ENCODE measurements around the gene TMPRSS4.
A peak's percentile ranks its signal among the peaks of the same experiment; 100 is the strongest.

Gene TMPRSS4

DNA sequence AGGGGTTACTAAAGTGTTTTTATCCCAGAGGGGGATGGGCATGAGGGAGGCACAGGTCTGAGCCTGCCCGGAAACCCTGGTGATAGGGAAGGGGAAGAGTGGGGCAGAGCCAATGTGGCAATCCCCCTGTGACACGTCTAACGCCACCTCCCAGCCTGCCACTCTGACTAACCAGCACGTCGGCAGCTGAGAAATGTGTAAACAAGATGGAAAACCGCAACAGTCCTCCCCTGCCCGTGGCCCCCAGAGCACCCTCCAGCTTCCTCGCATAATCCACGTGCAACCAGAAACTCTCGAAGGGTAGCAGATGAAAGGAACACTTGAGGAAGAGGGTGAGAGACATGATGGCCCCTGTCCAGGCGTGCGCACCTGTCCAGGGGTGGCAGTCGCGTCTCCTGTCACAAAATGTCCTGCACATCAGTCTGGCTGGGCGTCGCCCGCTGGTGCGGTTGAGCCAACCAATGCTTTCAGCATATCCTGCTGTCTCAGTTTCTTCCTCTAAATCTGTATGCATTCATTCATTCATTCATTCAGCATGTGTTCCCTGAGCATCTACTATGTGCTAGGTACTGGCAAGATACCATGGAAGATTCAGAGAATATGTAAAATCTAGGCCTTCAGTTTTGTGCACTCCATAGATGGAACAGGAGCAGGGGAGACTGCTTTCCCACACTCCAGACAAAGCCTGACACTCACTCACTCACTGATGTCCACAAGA lies 4.5 kb downstream of the TMPRSS4 start:
- no peak for DNase-seq

DNA sequence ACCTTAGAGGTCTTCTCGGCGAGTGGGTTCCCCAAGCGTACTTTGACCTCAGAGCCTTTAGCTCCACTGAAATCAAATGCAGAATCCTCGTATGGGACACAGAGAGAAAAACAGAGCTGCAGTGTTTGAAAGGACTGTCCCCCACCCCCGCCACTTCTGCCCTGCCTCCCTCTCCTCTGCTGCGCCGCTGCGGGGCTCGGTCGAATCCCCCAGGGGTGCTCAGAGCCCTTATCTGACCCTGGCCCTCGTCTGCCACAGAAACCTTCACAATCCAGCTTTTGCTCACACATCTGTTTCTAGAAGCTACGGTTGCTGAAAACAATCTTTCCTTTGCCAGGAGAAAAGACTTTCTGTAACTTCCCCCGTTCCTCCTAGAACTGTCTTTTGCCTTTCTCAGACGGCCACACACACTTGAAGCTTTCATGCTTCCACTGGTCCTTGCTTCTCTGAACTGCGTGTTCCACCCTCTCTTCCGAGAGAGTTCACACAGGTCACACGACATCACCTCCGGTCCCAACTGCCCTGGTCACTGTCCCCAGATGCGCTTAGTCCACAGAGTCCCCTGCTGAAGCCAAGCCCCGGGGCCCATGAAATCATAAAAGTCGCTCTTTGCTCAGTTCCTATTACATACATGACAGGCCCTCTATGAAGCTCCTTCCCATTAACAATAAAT lies 6.1 kb downstream of the TMPRSS4 start:
- no peak for DNase-seq

DNA sequence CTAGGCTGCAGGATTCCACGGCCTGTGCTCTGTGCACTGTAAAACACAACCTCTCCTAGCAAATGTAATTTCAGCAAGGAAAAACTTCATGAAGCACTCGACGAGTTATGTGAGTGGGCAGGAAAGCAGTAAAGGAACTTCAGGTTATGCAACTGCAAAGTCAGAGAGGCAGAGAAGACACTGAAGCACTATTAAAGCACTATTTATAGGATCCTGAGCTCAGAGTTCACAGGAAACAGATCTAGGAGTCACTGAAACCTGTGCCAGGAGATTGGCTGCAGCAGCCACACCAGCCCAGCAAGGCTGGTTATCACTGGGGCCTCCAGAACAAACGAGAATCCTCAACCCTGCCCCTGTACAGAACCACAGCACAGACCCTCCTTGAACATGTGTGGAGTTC lies 7.4 kb downstream of the TMPRSS4 start:
- peak; percentile 61 for DNase-seq

DNA sequence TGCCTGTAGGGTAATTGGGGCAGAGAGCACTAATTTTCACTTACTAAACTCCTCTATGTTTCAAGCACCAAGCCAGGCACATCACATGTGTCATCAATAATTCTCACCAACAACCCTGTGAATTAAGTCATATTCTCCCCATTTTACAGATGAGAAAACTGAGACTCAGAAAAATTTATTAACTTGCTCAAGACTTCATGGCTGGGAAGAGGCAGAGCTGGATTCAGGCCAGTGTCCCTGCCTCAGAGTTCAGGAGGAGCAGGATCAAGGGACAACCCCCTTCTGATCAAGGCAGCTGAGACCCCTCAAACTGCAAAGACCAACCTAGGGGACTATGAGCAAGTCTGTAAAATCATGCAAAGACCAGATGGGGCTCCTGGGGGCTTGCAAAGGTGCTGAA lies 7.8 kb downstream of the TMPRSS4 start:
- no peak for DNase-seq

DNA sequence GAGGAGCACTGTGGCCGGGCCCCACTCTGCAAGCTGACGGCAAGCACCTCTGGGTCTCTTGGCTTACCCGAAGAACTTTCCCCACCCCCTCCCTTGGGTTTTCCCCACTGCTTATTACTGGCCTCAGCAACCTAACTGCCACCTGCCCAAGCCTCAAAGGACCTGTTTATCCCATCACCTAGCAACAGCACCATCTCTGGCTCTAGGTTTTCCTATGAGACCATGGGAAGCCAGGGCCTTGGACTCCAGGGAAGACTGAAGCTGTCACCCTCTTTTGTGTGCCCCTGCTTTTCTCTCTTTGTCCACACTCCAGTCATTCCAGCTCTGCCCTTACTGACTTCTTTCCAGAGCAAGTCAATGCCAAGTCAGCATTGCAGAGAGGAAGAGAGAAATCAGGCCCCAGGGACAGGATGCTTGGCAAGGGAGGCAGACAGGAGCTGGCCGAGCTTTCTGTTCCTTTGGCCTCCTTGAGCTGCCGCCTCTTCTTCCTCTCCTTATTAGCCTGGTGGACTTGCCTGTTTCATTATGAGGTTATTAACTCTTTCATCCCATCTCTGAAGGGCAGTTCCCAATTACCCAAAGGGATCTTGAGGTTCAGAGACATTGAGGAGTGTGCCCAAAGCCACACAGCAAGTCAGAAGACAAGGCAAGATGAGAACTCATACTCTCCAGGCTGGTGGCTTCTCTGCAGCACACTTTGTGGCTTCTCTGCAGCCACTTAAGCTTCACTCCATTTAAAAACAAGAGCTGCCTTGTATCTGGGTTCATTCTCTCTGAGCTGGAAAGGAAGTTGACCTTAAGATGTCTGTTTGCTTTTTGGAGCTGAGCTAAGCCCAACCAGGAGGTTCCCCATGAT lies 10.3 kb downstream of the TMPRSS4 start, which contains the start of gene SMIM35:
Gene SMIM35 (minus strand): TSS at position 51 of the 856 bp plus-strand sequence. CDS start 206 bp downstream, outside the sequence.
- no peak for DNase-seq

DNA sequence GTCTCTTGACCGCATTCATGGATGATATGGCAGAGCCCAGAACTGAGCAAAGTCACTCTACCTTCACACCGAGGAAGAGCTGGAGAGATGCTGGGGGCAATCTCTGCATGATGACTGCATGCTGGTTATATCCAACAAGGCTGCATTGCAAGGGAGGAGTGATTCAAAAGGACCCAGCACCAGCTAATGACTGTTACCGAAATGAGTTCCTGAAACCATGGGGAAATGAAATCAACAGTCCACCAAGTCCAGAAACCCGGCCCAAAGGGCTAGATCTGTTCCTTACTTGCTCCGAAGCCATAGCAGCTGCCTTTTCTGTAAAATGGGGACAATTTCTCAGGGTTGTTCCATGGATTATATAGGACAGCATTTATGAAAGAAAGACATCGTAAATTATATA lies 11.1 kb downstream of the TMPRSS4 start:
- DNase-seq = no peak

DNA sequence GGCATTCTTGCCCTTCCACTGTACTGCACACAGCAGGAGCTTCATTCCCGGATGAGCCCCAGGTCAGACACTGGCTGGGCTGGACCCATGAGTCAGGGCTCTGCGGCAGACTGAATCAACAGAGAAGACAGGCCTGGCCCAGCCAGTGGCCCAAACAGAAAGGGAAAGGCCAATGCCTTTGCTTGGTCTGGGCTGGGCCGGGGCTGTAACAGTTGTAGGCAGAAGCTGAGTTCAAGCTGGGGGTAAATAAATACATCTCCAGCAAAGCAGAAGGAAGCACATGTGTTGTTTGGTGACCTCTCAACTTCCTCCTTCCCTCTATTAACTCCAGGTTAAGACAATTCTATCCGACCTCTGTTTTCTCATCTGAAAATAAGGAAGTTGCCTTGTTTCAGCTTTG lies 11.7 kb downstream of the TMPRSS4 start:
- DNase-seq = peak; percentile 73

DNA sequence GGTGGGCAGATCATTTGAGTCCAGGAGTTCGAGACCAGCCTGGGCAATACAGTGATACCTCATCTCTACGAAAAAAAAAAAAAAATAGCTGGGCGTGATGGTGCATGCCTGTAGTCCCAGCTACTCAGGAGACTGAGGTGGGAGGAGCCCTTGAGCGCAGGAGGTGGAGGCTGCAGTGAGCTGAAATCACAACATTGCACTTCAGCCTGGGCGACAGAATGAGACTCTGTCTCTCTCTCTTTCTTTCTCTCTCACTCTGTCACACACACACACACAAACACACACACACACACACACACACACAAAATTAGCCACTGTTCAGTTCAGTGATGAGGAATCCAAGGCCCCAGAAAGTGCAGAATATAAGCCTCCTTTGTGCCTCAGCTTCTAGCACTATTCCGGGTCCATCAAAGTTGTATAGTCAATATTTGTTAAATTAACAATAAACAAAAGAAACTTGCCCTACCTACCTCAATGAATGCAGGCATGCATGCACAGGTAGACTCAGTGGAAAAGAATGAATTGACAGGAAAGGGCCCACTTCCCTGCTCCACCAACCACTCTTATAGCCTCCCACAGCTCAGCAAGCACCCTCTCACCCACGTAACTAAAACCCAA lies 13.8 kb downstream of the TMPRSS4 start:
- DNase-seq = no peak

DNA sequence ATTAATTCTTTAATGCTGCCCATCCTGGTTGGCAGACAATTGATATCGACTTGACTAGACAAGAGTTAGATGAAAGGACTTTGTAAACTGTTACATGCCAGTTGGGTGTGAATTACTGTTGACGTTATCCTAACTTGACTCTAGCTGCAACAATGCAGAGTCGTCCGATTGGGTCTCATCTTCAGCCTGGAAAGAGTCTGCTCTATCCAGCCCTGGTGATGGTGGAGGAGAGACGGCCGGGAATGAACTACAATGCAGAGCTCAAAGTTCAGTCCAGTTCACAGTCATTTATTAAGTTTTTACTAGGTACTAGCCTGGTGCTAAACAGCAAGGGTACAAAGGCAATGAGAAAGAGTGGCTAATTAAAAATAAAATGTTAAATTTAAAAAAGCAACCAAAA lies 14.8 kb downstream of the TMPRSS4 start:
- DNase-seq = no peak

DNA sequence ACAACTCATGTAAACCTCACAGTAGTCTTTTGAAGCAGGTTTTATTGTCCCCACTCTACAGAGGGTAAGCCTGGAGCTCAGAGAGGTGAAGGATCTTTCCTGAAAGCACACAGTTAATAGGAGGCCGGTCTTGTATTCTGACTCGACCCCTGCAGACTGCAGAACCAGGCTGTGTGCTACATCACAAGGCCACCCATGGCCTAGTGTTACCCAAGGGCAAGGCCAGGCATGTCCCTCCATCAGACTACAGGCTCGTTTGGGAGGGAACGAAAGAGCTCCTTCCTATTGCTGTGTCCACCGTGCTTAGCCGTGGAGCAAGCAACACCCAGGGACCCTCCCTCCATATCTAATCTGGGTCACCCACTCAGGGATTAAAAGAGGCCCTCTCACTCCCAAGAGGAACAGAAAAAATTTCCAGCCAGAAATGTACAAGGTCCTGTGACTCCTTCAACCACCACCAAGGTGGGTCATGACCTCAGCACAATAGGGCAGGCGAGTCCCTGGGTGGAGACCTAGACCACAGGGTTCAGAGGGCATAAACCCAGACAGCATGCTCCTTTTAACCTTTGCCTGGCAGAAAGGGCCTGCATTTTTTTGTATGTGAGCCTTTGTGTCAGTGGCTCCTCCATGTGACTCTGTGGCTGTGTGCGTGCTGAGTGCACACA lies 16.2 kb downstream of the TMPRSS4 start:
- no peak for DNase-seq

DNA sequence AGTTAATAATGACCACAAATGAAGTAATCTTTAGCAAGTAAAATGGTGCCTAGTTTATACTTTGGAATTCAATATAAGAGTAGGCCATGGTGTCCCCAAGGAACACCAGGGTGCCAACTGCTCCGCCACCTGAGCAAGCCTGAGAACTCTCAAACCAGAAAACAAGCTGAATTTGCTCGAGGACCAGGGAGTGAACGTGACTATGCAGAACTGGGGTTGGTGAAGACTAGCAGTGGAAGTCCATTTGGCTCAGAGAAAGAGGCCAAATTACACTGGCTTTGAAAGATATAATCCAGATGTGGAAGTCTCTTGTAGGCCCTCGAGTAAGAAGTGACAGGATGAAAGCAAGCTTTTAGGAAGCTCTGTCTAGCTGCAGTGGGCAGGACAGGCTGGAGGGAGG lies 18.6 kb downstream of the TMPRSS4 start:
- DNase-seq = no peak

DNA sequence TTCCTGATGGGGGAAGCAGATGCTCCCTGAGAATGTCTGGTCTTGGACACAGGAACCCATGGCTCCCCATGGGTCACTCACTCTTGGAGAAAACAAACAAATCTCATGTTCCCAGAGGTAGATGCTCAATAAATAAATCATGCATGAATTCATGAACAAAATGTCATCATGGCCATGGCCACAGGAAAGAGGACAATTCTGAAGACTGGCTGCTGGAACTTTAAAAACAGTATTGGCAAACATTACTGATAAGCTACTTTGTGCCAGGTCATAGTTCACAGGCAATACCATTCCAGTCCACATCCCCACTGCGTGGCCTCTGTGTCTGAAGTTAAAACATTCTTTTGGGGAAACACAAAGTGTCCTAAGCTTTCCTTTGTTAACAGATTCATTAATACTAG lies 19.1 kb downstream of the TMPRSS4 start:
- no peak for DNase-seq

DNA sequence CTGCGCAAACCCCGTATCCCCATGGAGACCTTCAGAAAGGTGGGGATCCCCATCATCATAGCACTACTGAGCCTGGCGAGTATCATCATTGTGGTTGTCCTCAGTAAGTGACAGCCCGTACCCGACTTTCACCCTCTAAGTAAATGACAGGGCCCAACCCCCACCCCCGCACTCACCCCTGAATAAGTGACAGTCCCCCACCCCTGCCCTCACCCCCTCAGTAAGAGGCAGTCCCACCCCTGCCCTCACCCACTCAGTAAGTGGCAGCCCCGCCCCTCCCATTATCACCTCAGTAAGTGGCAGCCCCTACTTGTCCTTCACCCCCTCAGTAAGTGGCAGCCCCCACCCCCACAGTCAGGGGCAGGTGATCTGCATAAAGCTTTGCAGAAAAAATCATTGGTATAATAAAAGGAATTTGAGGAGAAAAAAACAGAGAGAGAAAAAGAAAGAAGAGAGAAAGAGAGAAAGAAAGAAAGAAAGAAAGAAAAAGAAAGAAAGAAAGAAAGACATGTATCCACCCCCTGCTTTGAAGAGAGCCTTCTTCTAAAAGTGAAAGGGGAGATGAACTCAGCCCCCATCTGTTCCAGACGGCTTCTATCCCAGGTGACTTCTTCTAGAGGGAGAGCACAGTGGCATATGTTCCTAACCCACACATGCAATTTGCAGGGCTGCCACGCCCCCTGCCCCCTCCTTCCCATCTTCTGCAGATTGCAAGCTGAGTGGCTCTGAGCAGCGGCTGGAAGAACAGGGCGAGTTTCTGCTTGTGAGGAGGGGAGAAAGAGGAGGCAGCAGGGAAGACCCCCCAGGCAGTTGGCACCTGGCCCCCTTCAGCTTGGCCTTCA lies 22.3 kb downstream of the TMPRSS4 start:
- DNase-seq = no peak

DNA sequence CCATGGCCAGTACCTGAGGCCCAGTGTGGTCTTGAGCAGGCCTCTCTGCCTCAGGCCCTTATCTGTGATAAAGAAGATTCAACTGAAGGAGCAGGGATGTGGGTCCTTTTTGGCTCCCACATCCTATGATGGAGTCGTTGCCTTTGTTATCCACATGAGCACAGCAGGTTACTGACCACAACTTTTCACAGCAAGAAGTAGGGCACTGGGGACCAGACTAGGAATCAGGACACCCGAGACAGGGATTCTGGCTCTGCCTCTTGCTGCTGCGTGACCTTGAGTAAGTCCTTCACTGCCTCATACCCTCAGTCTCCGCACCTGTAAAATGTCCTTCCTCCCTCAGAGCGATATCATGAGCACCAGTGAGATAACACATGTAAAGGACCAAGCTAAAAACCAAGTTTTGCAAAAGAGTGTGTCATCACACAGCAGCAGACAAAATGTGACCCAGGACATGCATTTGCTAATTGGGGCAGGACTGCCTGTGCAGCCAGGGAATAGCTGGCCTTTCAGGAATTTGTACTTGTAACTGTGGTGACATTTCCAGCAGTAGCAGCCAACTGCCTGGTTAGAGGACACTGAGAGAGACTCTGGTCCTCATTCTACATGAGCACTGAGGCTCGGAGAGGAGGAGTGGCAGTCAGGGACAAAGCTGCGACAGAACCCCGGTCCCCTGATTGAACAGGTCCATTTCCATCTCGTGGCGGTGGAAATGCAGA lies 23.1 kb downstream of the TMPRSS4 start:
- no peak for DNase-seq

DNA sequence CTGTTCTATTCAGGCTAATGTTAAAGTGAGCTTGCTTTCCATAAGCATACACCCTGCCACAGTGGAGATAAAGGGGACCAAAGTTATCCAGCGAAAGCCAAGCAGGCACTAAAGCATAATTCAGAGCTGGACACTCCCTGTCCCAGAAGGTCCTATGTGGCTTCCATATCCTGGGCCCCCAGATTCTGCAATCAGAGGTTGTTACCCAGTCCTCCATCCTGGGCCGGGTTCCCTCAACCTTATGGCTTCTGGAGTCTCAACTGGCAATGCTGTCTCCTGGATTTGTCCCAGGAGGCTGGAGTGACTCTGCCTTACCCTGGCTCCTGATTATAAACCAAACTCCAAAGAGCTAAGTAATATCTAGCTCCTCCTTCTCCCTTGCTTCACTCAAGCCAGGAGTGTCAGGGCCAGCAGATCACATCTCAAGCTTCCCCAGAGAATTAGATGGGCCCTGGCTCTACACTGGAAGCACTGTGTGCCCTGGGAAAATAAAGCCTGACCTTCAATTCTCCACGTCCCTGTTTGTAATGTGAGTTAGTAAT lies 23.9 kb downstream of the TMPRSS4 start:
- no peak for DNase-seq

DNA sequence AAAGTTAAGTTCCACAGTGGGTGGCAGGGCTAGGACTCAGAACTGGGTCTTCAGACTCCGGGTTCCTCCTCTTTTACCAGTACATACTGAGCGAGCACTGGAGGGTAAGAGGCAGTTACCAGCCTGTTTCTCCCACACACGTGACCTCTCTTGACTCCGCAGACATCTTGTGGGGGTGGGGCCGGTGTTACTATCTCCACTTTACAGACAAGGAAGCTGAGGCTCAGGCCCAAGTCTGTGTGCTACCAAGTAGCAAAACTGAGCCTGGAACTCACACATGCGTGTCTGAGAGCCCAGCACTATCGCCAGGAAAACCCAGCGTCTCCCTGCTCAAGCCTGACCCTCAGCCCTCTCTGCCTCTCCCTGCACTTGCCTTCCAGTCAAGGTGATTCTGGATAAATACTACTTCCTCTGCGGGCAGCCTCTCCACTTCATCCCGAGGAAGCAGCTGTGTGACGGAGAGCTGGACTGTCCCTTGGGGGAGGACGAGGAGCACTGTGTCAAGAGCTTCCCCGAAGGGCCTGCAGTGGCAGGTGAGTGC lies 25.9 kb downstream of the TMPRSS4 start:
- DNase-seq = peak; percentile 64

DNA sequence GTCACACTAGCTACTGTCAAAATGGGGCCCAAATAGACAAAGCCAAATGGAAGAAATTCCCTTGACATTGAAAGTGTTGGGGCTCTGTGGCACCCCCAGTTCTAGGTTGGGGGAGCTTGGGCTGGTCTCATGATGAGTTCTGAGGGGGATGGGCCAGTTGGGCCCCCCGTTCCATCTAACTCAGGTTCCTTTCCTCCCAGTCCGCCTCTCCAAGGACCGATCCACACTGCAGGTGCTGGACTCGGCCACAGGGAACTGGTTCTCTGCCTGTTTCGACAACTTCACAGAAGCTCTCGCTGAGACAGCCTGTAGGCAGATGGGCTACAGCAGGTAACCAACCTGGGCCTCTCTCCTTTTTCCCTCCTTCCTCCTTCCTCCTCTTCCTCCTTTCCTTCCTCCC lies 27.6 kb downstream of the TMPRSS4 start:
- DNase-seq = no peak

DNA sequence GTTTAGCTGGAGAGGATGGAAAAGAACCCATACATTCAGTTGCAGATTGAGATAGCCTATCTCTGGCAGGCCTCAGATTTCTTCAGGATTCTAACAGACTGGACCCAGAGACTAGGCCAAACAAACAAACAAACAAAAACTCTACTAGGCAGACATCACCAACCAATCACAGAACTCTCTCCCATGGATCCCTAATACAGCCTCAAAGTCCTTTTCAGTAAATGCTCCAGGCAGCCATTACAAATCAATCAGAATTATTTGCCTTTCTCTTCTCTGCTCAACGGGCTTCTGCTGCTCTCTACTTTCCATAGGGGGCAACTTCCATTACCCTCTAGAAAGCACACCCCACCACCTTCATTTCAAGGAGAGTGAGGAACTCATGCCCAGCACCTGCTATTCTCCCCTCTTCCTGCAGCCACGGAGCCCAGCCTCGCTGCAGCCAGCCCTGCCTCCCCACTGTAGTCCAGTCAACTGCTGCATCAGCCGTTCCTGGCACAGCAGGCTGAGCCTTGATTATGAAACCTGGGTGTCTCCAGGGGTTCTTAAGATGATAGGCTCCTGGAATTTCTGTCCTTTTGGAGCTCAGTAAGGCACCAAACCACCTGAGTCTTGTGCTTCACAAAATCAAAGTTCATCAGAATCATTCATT lies 28.9 kb downstream of the TMPRSS4 start:
- no peak for DNase-seq

DNA sequence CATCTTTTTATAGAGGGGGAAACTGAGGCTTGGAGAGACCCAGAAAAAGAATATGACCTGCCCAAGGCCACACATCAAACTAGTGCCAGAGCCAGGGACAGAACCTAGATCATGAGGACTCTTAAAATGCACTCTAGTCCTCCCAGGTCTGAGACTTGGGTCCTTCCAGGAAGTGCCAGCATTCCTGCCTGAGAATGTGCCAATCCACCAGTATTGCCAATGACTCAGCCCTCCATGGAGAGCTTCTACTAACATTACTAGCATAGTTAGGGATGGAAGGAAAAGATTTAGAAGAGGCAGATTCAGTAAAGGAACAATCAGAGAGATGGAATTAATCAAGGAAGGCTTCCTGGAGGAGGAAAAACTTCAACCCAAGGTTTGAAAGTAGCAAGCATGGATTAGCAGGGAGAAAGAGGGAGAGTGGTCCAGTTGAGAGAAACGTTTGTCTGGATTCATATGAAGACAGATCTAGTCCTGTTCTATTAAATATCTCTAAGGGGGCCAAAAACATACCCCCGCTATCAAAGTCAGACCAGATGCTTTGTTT lies 30.0 kb downstream of the TMPRSS4 start:
- DNase-seq = no peak

DNA sequence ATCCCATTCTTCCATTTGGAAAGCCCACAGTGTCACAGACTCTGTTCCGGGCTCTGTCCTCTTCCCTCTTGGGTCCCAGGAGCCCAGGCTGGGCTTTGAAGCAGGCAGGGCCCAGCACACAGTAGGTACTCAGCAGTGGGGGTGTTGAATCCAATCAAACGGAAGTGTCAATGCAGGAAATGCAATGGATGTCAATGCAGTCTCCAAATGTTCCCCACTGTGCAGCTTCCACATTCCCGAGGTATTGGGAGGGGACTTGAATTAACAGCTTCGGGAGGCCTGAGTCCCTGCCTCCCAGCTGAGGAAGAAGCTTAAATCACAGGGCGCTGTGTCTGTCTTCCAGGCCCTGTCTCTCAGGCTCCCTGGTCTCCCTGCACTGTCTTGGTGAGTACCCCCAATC lies 31.6 kb downstream of the TMPRSS4 start:
- no peak for DNase-seq

Measured in hematopoietic multipotent progenitor cell treated with erythropoietin and hydrocortisone succinate and interleukin-3 and kit ligand, for 4 days (in vitro differentiated cells).